SK-N-SH (cell line): ENCODE results near the gene PET100. TPM values are rescaled to one million over a fixed set of nuclear protein-coding genes. Genes with fewer than 3 reads are reported as not detected.

Source experiments
- CTCF ChIA-PET: fragments of 300-600, 350-600 bp; formaldehyde crosslinking; extraction: SDS; loops from one replicate; lab custom pipeline; 2021; lab: Yijun Ruan, JAX
- POLR2A ChIA-PET: fragments of 350-600 bp; sonication (Branson Sonifier 250); formaldehyde crosslinking; extraction: SDS; loops from one replicate; lab custom pipeline; 2020; ENCODE audit warnings: antibody characterized with exemption, inconsistent platforms; lab: Yijun Ruan, JAX
- DNase-seq: peaks from one replicate; pipeline ENCODE4 v3.0.0; 2012
- H2AFZ ChIP-seq: fragments of 200-600 bp; sonication (generic); 2 replicates; pipeline ENCODE4 v1.8.1; 2016; ENCODE audit warnings: antibody characterized with exemption, mild to moderate bottlenecking, low read depth
- H3F3A ChIP-seq: fragments of 200-600 bp; sonication (generic); replicated peaks from 2 replicates; pipeline ENCODE3; 2016; ENCODE audit warnings: antibody characterized with exemption, mild to moderate bottlenecking; ENCODE audit not compliant: insufficient read depth
- H3K27ac ChIP-seq, 2 experiments: fragments of 200-500 bp in 1 of 2; fragments of 200-600 bp in 1 of 2; sonication (Bioruptor generic) in 1 of 2; sonication (generic), shearing (Covaris generic) in 1 of 2; 2 replicates each; pipeline versions ENCODE4 v1.5.1 to v1.6.1; 2014 to 2016; ENCODE audit warnings: low read depth in 2 of 2, inconsistent platforms in 1 of 2, low read length in 1 of 2, mild to moderate bottlenecking in 1 of 2, mixed read lengths in 1 of 2
- H3K27me3 ChIP-seq: fragments of 200-600 bp; sonication (generic), shearing (Covaris generic); 2 replicates; pipeline ENCODE4 v1.6.1; 2016; ENCODE audit warnings: mixed run types; ENCODE audit not compliant: insufficient read depth
- H3K36me3 ChIP-seq, 2 experiments: fragments of 200-500 bp in 1 of 2; fragments of 200-600 bp in 1 of 2; sonication (Bioruptor generic) in 1 of 2; sonication (generic) in 1 of 2; replicated peaks in 1 of 2; 2 replicates each; pipeline versions ENCODE3 to v1.5.1; 2014 to 2016; ENCODE audit warnings: low read length in 1 of 2, mild to moderate bottlenecking in 1 of 2; ENCODE audit not compliant: insufficient read depth in 2 of 2, control insufficient read depth in 1 of 2
- H3K4me1 ChIP-seq, 2 experiments: fragments of 200-500 bp in 1 of 2; fragments of 200-600 bp in 1 of 2; sonication (Bioruptor generic) in 1 of 2; sonication (generic), shearing (Covaris generic) in 1 of 2; 2 replicates each; pipeline versions ENCODE4 v1.5.1 to v1.6.1; 2014 to 2016; ENCODE audit warnings: low read depth in 1 of 2, low read length in 1 of 2, mixed run types in 1 of 2; ENCODE audit not compliant: insufficient read depth in 2 of 2, control insufficient read depth in 1 of 2
- H3K4me2 ChIP-seq: fragments of 200-600 bp; sonication (generic), shearing (Covaris generic); 2 replicates; pipeline ENCODE4 v1.6.1; 2017; ENCODE audit warnings: mixed run types
- H3K4me3 ChIP-seq, 2 experiments: fragments of 200-500 bp in 1 of 2; fragments of 200-600 bp in 1 of 2; sonication (Bioruptor generic) in 1 of 2; sonication (generic), shearing (Covaris generic) in 1 of 2; 2 replicates each; pipeline versions ENCODE4 v1.5.1 to v1.8.1; 2014 to 2016; ENCODE audit warnings: low read depth in 2 of 2, inconsistent platforms in 1 of 2, low read length in 1 of 2, mild to moderate bottlenecking in 1 of 2, mixed read lengths in 1 of 2, moderate library complexity in 1 of 2
- H3K79me2 ChIP-seq: fragments of 200-600 bp; sonication (generic); 2 replicates; pipeline ENCODE4 v1.8.1; 2017; ENCODE audit warnings: mild to moderate bottlenecking; ENCODE audit not compliant: insufficient read depth
- H3K9ac ChIP-seq: fragments of 200-600 bp; sonication (generic); 2 replicates; pipeline ENCODE4 v1.6.1; 2017; ENCODE audit warnings: mixed run types
- H3K9me2 ChIP-seq: fragments of 200-600 bp; sonication (generic); 2 replicates; pipeline ENCODE4 v1.6.1; 2017; ENCODE audit warnings: mixed run types
- H3K9me3 ChIP-seq: fragments of 200-600 bp; sonication (generic); 2 replicates; pipeline ENCODE4 v1.6.1; 2017; ENCODE audit warnings: mixed run types, mild to moderate bottlenecking, moderate library complexity
- H4K20me1 ChIP-seq: fragments of 200-600 bp; sonication (generic); 2 replicates; pipeline ENCODE4 v1.6.1; 2017; ENCODE audit warnings: mild to moderate bottlenecking, mixed run types; ENCODE audit not compliant: insufficient read depth
- CHD2 ChIP-seq: fragments of 150-350 bp; IDR thresholded peaks from 2 replicates; pipeline ENCODE4 v1.6.1; 2018; ENCODE audit warnings: low read length; ENCODE audit not compliant: partially characterized antibody
- EP300 ChIP-seq, 2 experiments: IDR thresholded peaks; 2 replicates each; pipeline versions ENCODE4 v1.4.0 to v1.6.1; 2012; ENCODE audit warnings: borderline replicate concordance in 1 of 2, low read depth in 1 of 2, low read length in 1 of 2
- EZH2phosphoT487 ChIP-seq: fragments of 200-600 bp; sonication (generic); IDR thresholded peaks from 2 replicates; pipeline ENCODE4 v1.6.1; 2017; ENCODE audit warnings: low read depth, mixed run types, mild to moderate bottlenecking, antibody characterized with exemption, moderate library complexity, borderline replicate concordance
- FOXJ3 ChIP-seq: sonication (generic); formaldehyde crosslinking; IDR thresholded peaks from 2 replicates; pipeline ENCODE4 v1.5.1; 2020; ENCODE audit warnings: mild to moderate bottlenecking, missing genetic modification reagents
- GATA2 ChIP-seq: sonication (generic); formaldehyde crosslinking; IDR thresholded peaks from 2 replicates; pipeline ENCODE4 v1.5.0; 2020; ENCODE audit warnings: mild to moderate bottlenecking, missing genetic modification reagents
- JUND ChIP-seq: IDR thresholded peaks from 2 replicates; pipeline ENCODE4 v1.4.0; 2012
- MXI1 ChIP-seq: IDR thresholded peaks from 2 replicates; pipeline ENCODE4 v1.6.1; 2012; ENCODE audit warnings: mild to moderate bottlenecking, low read depth, low read length, improper control_type of control experiment
- RCOR1 ChIP-seq: fragments of 150-350 bp; IDR thresholded peaks from 2 replicates; pipeline ENCODE4 v1.6.1; 2017; ENCODE audit warnings: antibody characterized with exemption, low read length
- REST ChIP-seq: IDR thresholded peaks from 2 replicates; pipeline ENCODE4 v1.6.1; 2012; ENCODE audit warnings: mild to moderate bottlenecking, low read depth, low read length, moderate library complexity
- RFX5 ChIP-seq: IDR thresholded peaks from 2 replicates; pipeline ENCODE4 v1.6.1; 2012; ENCODE audit warnings: mild to moderate bottlenecking, improper control_type of control experiment, low read length
- SIN3A ChIP-seq: IDR thresholded peaks from 2 replicates; pipeline ENCODE4 v1.6.1; 2012; ENCODE audit warnings: low read depth, mild to moderate bottlenecking, low read length, moderate library complexity, borderline replicate concordance
- TCF12 ChIP-seq: IDR thresholded peaks from 2 replicates; pipeline ENCODE4 v1.4.0; 2012
- WGBS: methylation state at CpG from one replicate; pipeline ENCODE4 v1.1.6; 2017; ENCODE audit warnings: low lambda C conversion rate; 5-methylcytosine and 5-hydroxymethylcytosine counted together
- polyA plus RNA-seq, 3 experiments: library from polyadenylated mRNA; depleted of rRNA; stranded (reverse); fragments of >200 nt; gene quantifications; 2 replicates each; pipeline ENCODE4 v1.2.3, GENCODE V29; 2012
- TF ChIP-seq, protein P1 (sequence below): fragments of 150-350 bp; IDR thresholded peaks from 2 replicates; pipeline ENCODE4 v1.6.1; 2017; ENCODE audit warnings: antibody characterized with exemption, low read length, low read depth, borderline replicate concordance
- TF ChIP-seq, protein P2 (sequence below): IDR thresholded peaks from 2 replicates; pipeline ENCODE4 v1.4.0; 2012; ENCODE audit warnings: low read depth

Gene PET100
- polyA plus RNA-seq, 1 of the 3 experiments (the other 2 are of a cell fraction) = 48.1 TPM

- H3K9ac ChIP-seq = no peak overlapping the region
- H3K79me2 ChIP-seq = no peaks in the 10 kb centered on the region
- TF ChIP-seq TCF12 (no peak), EZH2phosphoT487 (no peak), MXI1 (no peak), SIN3A (no peak), GATA2 (CRISPR knock-in tag) (no peak), EP300 (IDR thresholded peaks at IDR 0.05; ENCODE audit: borderline replicate concordance in 1 of 2, low read depth in 1 of 2, low read length in 1 of 2) (no peak), RFX5 (no peak), JUND (no peak), CHD2 (no peak), FOXJ3 (CRISPR knock-in tag) (no peak), REST (no peak), RCOR1 (no peak)
- TF ChIP-seq, protein P1, sequence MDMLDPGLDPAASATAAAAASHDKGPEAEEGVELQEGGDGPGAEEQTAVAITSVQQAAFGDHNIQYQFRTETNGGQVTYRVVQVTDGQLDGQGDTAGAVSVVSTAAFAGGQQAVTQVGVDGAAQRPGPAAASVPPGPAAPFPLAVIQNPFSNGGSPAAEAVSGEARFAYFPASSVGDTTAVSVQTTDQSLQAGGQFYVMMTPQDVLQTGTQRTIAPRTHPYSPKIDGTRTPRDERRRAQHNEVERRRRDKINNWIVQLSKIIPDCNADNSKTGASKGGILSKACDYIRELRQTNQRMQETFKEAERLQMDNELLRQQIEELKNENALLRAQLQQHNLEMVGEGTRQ = no peak
- TF ChIP-seq, protein P2, sequence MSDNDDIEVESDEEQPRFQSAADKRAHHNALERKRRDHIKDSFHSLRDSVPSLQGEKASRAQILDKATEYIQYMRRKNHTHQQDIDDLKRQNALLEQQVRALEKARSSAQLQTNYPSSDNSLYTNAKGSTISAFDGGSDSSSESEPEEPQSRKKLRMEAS = no peak
- TF ChIP-seq, all 33 proteins: peak for 0
- Histone ChIP-seq H3K36me3 (no peaks in the 10 kb centered on the region), H3F3A (no peaks in the 10 kb centered on the region), H3K4me2 (no peak overlapping the region), H2AFZ (no peak overlapping the region), H3K4me1 (peaks cover 0 to 3% of the 10 kb centered on the region in 2 experiments; a peak in 1 of 4 replicates), H3K4me3 (no peak overlapping the region), H4K20me1 (no peaks in the 10 kb centered on the region), H3K9me2 (no peaks in the 10 kb centered on the region), H3K27me3 (peaks cover 20% of the 10 kb centered on the region), H3K27ac (no peak overlapping the region), H3K9me3 (no peaks in the 10 kb centered on the region)
- ChIA-PET POLR2A (no interaction called here), CTCF (interaction anchor here (3.1 to 5.2 kb wide), 3 partner anchors 26 to 146 kb away, joined by 13 to 25 read pairs (median 17); partner anchors contain the start of gene TRAPPC5)
- WGBS = 12% methylated on average over 8 of the region's 8 CpGs
- no peak for DNase-seq
Measured at GRCh38 chr19:7654401-7654800, 24.8 kb downstream of the PET100 start.
